ENCODE measurements around the gene KIAA0586. TPM values are rescaled to one million over a fixed set of nuclear protein-coding genes. Genes with fewer than 3 reads are reported as not detected.

The KIAA0586 gene
- total and polyA plus RNA-seq, 2 donors (not counting 3 experiments of a cell fraction or from before 2014, with no cell fraction given), result 7.4 to 25.9 TPM

DNA sequence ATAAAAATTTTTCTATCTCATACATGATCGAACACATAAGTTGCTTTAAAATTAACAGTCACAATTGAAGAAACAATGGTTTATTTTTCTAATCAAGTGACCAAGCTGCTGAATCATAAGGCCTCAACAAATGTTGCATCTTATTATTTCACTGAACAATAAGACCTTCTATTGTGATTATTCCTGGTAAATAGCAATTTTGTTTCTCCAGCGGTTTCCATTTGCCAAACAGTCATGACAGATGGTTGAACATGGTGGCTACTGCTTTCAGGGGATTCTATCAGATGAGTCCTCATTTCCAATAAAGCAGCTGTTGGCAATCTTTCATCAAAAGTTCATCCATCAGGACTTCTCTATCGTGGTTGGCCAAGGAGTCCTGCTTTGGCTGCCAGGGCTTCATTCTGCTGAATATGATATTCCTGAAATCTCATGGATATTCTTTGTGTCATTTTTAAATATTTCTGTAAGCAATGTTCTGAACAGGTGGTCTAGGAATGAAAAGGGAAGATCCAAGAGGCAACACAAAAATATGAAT, 18.8 kb upstream of the KIAA0586 start:
- no peaks in the 10 kb centered on the region for H3K9me3 ChIP-seq (replicated peaks; ENCODE audit: control insufficient read depth, insufficient read depth, low read length)
- no peaks in the 10 kb centered on the region for H4K20me1 ChIP-seq (replicated peaks; ENCODE audit: control insufficient read depth, extremely low read depth, insufficient read depth, low read length)
- no peaks in the 10 kb centered on the region for H3K27me3 ChIP-seq (ENCODE audit: control insufficient read depth in 2 of 2, insufficient read depth in 2 of 2, low read length in 2 of 2)
- CTCF ChIA-PET, result interaction anchor here (3.1 kb wide), 1 partner anchor 13 kb away, joined by 10 read pairs; the partner anchor contains the start of gene TOMM20L
- BruUV-seq (replicated peaks), result TSS peak; percentile 31
- no peak overlapping the region for H2AFZ ChIP-seq (ENCODE audit: low read depth, low read length)
- H3K36me3 ChIP-seq (ENCODE audit: control insufficient read depth in 2 of 2, extremely low read depth in 1 of 2, insufficient read depth in 2 of 2, low read length in 2 of 2), result peaks cover 5 to 10% of the 10 kb centered on the region in 2 experiments
- intact Hi-C loops (cut with micrococcal nuclease) (no loop called here), dilution Hi-C loops (cut with MboI; ENCODE audit: extremely low pct_ligation_motif_present, low sequenced_read_pairs) (no loop called here)
- no peak overlapping the region for H3K9ac ChIP-seq (replicated peaks; ENCODE audit: extremely low read depth, insufficient read depth, low read length)
- TF ChIP-seq, protein P1, sequence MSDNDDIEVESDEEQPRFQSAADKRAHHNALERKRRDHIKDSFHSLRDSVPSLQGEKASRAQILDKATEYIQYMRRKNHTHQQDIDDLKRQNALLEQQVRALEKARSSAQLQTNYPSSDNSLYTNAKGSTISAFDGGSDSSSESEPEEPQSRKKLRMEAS (IDR thresholded peaks at IDR 0.05; ENCODE audit: insufficient read depth, insufficient read length), result no peak
- TF ChIP-seq GATA2 (IDR thresholded peaks at IDR 0.05; ENCODE audit: insufficient read depth, insufficient read length, low read depth, low read length) (no peak), MYC (IDR thresholded peaks at IDR 0.05; ENCODE audit: low read depth, low read length) (no peak), FOS (IDR thresholded peaks at IDR 0.05; ENCODE audit: borderline replicate concordance, insufficient read depth, low read length) (no peak), EZH2 (IDR thresholded peaks at IDR 0.05; ENCODE audit: borderline replicate concordance, low read depth, low read length, severe bottlenecking) (no peak), POLR2A (IDR thresholded peaks at IDR 0.05; ENCODE audit: low read depth, low read length) (no peak), POLR2AphosphoS5 (IDR thresholded peaks at IDR 0.05; ENCODE audit: insufficient read depth, low read depth, low read length) (no peak), JUN (IDR thresholded peaks at IDR 0.05; ENCODE audit: borderline replicate concordance, insufficient read depth, insufficient read length, low read depth) (no peak)
- TF ChIP-seq, protein P2, sequence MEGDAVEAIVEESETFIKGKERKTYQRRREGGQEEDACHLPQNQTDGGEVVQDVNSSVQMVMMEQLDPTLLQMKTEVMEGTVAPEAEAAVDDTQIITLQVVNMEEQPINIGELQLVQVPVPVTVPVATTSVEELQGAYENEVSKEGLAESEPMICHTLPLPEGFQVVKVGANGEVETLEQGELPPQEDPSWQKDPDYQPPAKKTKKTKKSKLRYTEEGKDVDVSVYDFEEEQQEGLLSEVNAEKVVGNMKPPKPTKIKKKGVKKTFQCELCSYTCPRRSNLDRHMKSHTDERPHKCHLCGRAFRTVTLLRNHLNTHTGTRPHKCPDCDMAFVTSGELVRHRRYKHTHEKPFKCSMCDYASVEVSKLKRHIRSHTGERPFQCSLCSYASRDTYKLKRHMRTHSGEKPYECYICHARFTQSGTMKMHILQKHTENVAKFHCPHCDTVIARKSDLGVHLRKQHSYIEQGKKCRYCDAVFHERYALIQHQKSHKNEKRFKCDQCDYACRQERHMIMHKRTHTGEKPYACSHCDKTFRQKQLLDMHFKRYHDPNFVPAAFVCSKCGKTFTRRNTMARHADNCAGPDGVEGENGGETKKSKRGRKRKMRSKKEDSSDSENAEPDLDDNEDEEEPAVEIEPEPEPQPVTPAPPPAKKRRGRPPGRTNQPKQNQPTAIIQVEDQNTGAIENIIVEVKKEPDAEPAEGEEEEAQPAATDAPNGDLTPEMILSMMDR (IDR thresholded peaks at IDR 0.05; ENCODE audit: extremely low read depth in 1 of 2, insufficient read depth in 1 of 2, low read depth in 1 of 2, low read length in 2 of 2), result no peak
- H3K4me3 ChIP-seq (replicated peaks in 1 of 3; ENCODE audit: insufficient read depth in 1 of 3, low read depth in 1 of 3, low read length in 3 of 3), result no peak overlapping the region
- FAIRE-seq (no peak), DNase-seq (ENCODE audit: low read depth, low spot score) (no peak)
- H3K27ac ChIP-seq (ENCODE audit: insufficient read depth, low read depth, low read length), result no peak overlapping the region
- peaks cover 4% of the 10 kb centered on the region for H3K79me2 ChIP-seq (ENCODE audit: control insufficient read depth, insufficient read depth, low read length)
- H3K9me1 ChIP-seq (replicated peaks; ENCODE audit: control insufficient read depth, extremely low read depth, insufficient read depth, low read length), result no peaks in the 10 kb centered on the region
- H3K4me2 ChIP-seq (ENCODE audit: insufficient read depth, low read length), result no peak overlapping the region
- H3K4me1 ChIP-seq (ENCODE audit: control insufficient read depth, extremely low read depth, insufficient read depth, low read length), result no peaks in the 10 kb centered on the region
- POLR2A ChIA-PET, result no interaction called here
